Inferior parietal cortex (tissue), 1 donor: Measurements from ENCODE around the gene ANKS1A.

Source experiments
- DNase-seq: peaks from one replicate; pipeline ENCODE4 v3.0.0-alpha.2; 2016; ENCODE audit errors: extremely low spot score

The ANKS1A gene

DNA sequence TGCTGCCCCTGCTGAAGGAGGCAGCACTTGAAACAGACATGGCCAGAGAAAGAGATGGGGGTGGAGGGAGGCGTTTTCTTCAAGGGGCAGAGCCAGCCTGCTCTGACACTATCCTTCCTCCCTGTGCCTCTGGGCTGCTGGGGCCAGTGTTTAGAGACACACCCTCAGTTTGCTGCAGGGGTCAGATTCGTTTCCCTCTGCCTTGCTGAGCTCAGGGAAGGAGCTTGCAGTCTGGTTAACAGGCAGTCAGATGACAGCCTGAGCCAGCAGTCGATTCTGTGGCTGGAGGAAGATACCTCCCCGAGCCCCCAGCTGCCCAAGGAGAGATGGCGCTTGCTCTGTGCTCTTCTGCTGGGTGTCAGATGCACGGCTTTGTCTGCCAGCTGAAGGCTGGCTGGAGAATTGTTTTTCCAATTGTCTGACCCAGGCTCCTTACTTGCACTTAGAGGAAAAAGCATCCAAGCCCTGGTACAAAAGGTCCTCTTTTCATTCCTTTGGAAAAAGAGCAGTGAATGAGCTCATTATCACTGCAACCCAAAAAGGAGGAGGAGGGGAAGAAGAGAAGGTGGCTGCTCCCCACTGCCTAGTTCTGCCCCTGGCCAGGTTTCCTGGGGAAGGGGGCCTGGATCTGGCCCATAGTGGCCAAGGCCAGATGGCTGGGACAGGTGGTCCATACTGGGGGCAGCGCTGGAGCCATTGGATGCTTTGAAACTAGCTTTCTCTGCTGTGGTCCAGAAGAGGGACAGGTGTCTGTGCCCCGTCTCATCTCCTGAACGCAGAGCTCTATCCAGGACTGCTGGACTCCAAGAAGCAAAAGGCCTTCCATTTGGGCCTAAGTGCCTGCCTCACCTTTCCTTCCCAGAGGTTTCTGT is 163.9 kb downstream of the ANKS1A start:
- DNase-seq = peak; percentile 58

DNA sequence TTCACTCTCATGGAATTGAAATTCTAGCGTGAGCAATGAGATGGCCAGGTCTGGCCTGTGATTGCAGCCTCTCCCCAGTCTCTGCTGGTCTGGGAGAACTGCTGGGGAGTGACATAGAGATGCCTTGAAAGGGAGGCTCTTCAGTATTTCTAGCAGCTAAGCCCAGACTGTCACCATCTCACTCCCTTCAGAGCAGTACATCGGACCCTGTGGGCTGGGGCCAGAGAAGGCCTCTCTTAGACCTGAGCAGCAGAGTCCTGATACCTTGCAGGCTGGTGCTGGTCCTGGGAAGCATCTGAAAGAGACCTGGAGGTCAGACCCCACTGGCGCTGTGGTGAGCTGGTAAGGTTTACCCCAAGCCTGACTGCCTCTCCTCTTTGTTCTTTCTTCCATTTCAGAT is 164.6 kb downstream of the ANKS1A start:
- no peak for DNase-seq

DNA sequence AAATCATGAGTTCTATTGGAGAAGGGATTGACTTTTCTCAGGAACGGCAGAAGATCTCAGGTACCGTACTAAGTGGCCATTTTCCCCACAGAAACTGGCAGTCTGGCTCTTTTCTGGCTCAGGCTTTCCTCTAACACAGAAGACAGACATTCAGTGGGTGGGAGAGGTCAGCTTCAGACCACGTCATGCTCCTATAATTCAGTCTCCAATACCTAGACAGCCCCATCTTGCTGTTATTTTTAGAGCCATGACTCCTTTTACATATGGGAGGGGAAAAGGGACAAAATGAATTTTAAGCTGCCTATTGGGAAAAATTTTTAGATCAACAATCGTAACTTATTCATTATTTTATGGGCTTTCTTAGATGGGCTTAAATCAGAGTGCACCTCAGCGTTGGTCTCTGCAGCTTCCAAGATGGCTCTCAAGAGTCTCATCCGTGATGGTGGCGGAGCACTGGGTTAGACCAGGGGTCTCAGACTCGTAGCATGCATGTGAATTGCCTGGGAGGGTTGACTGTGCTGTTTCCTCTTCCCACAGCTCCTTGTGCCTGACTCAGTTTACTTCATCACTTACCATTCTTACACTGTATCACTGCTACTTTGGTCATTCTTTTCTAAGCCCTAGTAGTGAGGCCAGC is 165.2 kb downstream of the ANKS1A start:
- no peak for DNase-seq

DNA sequence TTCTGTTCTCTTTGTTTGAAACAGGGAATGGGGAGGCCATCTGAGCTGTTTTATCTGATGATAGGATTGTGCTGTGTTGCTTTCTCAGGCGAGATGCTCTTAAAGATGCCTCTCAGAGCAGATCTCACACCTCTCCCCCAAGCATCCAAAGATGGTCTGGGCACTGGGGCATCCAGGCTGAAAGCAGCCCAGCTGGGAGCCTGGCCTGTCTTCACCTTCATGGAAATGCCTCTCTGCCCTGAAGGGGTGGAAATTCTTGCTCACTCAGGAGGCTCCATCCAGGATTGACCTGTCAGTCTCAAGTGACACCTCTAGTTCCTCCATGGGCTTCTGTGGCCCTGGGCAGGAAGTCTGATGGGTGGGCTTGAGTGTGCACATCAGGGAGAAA is 165.7 kb downstream of the ANKS1A start:
- no peak for DNase-seq

DNA sequence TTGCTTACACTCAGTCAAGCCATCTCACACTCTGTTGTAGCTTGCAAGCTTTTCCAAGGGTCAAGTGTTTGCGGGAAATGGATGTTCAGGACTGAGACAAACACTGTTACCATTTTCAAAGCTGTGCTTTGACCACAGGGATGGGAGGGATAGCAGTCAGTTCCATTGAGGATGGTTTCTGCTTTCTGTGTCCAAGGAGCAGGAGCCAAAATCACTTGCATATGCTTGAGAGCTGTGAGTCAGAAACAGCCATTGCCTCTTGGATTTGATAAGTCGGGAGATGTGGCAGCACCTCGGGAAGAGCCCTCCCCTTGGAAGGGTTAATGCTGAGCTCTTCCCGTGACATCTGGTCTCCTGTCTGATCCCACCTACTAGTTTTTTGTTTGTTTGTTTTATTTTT is 166.8 kb downstream of the ANKS1A start:
- no peak for DNase-seq

DNA sequence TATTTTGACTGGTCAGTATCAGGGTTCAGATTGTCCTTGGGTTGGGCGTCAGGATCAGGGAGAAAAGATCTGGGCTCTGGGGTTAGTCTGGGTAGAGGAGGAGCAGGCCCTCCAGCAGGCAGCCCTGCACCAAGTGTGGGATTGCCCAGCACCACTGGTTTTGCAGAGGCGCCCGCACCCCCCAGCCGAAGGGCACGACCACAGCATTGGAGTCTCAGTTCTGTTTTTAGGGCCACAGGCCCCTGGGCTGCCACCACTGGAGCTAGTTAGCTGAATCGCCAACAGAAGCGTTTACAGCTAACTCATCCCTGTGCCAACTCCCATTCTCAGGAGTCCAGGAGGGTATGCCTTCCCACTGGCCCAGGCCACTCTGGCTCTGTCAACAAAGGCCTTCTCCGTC is 167.9 kb downstream of the ANKS1A start:
- DNase-seq = no peak

DNA sequence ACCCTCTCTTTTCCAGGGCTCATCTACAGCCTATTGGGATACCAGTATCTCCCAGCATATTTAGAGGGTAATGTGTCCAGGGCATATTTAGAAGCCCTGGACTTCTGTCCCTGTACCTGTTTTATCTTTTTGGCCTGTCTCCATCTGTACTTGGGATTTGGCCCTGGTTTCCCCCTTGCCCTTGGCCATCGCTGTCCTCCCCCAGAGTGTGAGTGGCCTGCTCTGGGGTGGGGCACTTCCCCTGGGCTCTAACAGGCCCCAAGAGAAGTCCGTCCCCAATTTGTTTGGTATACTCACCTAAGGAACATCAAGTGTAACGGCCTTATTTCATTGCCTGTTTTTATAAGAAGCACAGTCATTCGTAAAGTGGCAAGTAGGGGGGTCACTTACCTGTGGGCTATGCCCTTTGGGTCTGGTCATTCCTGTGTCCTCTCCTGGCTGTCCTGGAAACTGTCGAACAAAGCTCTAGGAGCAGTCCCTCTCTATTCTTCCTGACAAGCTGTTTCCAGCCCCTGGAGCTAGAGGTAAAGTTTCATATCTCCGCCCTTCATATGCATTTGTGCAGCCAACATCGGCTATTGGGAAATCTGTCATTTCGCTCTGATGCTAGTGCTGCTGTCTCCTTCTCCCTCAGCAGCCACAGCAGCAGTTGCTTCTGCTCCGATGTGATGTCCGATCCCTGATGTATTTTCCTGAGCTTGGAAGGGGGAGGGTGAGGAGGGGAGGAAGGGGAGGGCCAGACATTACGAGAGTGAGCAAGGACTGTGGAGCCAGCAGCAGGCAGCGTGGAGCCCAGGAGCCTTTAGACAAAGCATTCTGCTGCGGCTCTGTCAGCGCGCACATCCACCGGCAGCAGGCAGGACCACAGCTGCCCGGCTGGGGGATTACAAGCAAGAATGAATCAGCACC is 168.6 kb downstream of the ANKS1A start:
- no peak for DNase-seq

DNA sequence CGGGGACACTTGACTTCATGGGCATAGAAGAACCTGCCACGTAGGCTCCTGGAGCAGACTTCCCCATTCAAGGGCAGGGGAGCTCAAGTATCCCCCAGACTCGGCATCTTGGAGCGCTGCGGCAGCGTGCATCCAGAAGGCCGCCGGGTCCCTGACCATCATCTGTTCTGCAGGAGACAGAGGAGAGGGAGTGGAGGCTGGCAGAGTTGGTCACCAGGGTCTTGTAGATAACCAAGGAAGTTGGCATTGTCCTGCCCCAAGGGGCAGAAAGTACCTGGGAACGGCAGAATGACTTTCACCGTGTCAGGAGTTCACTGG is 169.3 kb downstream of the ANKS1A start:
- no peak for DNase-seq

DNA sequence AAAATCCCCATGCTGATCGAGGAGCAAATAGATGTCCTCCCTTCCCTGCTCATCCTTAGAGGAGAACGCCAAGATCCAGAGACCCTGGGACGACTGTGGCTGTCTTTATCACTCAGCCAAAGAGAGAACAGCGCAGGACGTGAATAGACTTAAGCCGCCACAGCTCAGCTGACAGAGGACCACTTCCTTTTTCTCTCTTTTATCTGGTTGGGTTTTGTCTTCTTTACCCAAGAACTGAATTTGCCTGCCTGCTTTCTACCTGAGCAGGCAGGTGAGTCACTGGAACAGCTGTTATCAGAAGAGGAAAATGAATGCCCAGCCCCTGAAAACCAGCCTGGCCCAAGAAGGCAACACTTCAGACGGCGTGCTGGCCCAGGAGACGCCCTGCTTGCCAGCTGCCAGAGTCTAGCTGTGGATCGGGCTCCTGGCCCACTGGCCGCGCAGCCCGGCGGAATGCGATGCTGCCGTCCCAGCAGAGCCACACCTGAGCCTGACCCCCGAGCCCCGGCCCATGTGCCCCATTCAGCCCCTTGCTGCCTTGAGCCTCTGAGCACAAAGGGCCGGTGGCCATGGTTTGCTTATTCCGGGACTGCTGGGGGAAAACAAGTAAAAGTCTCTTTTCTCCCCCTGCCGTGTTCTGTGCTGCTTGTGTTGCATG is 169.9 kb downstream of the ANKS1A start:
- no peak for DNase-seq

DNA sequence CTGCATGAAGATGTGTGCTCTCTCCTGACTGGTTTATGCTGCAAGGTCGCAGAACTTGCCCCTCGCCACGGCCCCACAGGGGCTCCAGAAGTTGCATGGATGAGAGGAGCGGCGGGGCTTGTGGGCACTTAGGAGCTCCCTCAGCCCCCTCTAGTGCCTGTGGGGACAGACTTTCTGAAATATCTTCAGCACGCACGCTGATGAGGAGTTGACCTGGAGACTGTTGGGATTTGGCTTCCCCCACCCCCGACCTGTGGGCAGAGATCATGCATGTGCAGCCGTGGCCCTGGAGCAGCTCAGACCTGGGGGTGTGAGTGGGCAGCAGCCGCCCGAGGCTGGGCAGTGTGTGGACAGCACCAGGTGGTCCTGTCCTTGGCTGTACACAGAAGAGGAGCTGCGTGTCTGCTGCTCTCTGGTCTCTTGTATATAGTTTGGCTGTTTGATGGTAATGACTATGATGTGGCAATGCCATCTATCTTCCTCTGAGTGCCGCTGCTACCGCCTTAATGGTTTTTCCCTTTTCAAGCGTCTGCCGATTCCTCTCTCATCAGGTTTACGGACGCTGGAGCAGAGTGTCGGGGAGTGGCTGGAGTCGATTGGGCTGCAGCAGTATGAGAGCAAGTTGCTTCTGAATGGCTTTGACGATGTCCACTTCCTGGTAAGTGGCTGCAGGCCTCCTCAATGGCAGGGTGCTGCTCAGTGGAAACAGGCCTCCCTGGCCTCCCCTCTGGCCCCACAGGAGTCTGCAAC is 170.7 kb downstream of the ANKS1A start:
- DNase-seq = no peak

DNA sequence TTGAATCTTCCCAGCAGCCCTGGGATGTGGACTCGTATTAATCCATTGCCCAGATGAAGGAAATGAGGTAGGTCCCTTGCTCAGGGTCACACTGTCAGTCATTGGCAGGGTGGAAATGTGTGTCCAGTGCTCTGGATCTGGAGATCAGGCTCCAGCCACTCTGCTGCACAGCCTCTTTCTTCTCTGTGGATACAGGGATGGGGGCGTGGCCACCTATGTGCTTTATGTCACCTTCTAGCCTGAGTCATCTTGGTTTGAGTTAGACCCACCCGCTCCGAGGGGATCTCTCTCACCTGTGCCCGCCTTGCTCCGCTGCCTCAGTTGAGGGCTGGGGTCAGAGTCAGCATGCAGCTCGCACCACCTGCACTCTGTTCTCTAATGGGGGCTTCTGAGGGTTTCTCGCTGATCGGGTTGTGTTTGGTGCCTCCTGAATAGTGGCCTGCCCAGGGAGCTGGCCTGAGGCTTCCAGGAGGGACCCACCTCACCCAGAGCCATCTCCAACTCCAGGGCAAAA is 172.1 kb downstream of the ANKS1A start:
- DNase-seq = no peak

DNA sequence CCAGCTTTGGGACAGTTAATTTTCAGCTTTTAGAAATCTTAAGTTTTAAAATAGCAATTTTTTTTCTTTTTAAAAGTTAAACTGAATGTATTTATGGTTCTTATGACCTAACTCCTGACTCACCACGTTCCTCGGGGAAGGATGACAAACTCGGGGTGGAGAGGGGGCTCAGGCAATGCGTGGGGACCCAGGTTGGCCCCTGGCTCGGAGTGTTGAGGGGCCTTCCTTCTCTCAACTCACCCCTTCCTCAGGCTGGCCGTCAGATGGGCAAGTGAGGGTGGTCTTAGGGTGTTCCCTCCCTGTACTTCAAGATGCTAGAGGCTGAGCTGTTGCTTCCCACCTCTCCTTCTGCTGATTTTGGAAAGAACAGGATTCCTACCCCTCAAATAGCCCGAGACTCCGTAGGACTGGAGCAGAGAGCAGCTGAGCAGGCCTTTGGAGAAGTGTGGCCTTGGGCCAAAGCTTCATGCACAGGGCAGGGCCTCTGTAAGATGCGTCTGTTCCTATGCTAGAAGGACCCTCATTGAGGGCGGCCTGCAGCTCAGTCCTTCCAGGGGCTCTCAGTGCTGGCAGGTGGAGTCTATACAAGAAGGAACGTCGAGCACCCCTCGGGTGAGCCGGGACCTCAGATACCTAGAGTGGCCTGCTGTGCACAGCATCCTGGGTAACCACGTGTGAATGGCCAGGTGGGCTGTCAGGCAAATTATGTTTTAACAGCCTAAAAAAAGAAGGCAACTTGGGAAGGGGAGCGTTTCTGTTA is 172.8 kb downstream of the ANKS1A start:
- DNase-seq = no peak

DNA sequence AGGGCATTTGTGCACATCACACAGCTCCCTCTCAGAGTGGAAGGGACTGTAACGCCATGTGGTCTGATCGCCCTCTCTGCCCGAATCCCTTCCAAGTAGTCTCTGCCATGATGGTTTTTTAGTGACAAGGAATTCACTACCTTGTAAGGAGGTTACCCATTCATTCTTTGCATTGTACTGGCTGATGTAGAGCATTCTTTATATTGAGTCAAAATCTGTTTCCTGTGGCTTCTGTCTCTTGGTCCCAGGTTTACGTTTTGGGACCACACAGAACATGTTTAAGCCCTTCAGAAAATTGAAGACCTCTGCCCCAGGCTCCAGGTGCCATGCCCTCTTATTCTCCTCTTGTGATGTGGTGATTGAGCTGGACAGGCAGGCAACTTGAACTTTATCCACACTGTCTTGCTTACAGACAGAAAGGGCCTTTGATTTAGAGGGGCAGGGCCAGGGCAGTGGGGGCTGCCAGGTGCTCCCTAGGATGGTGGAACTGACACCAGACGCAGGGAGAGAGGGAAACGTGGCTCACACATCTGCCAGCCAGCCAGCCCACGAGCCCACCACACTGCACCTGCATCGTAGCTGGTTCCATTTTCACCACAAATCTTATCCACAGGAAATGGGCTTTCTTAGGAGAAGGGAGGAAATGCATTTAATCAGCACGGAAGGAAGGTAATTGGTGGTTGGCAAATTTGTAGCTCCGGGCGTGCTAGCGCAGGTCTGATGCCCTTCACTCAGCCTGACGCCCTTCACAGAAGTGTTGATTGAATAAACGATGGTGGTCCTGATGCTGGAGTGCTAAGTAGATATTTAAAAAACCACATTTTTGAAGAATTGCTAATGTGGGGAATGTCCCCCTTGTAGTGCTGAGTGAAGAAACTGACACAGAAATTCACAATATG is 173.9 kb downstream of the ANKS1A start:
- no peak for DNase-seq

DNA sequence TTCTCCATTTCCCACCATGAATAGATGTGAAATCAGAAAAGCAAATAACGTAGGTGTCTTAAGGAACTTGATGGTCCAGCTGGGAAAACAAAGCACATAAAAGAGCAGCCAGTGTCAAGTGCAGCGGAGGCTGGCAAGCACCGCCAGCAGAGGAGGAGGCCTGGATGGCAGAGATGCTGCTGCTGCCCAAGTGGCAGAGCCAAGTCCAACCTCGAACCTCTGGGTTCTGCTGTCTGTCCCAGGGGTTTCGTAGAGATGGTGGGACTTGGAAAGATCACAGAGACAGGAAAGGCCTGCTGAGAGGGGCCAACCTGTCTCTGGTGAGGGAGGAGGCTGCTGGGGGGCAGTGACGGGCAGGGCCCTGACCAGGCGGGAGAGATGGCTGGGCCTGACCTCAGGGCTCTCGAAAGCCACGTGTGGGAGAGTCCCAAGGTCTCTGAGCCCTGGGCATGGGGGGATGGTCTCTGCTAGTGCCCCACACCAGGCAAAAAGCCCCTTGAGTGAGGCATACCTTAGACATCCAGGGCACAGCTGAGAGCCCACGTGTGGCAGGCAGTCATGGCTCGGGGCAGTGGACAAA is 174.7 kb downstream of the ANKS1A start:
- DNase-seq = no peak

DNA sequence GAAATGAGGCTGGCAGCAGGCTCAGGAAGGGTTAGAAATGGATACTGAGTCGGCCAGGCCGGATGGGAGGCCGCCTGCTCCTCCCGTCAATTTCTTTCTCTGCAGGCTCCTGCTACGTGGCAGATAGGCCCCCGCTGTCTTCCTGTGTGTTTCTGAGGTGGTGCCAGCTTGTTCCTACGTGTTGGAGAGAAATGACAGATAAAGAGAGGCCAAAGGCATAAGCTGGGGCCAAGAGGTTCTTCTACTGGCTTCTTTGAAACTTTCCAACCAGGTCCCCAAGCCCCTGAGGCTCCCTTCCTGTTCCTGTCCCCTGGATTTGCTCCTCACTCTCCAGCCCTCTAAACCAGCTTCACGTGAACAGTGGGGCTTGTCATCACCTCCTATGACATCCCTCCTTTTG is 175.2 kb downstream of the ANKS1A start:
- DNase-seq = no peak

DNA sequence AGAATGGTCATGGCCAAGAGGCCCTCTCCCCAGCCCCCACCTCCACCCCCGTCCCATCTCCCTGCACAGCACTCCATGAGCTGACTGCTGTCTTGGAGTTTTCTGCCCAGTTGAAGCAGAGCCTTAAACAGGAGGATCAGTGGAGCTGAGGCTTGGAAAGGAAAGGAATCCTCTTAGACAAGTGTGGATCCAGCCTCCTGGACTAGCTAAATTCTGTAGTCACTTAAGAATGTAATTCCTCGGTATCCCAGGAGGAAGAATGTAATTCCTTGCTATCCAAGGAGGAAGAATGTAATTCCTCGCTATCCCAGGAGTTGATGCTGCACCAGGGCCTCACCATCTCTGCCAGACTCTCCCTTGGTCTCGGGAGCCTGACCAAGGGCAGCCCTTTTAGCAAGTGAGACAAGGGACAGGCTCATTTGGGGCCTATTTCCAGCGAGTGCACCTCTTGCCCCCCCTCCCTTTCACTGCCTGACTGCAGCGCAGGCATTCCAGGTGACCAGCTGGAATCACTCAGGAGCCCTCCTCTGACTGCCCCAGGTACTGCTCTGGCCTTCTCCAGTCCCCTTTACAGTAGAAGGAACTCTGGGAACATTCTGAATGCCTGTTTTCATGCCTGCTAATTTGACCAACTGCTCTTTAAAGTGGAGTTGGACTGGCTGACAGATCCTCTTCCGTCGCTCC is 175.8 kb downstream of the ANKS1A start:
- no peak for DNase-seq

DNA sequence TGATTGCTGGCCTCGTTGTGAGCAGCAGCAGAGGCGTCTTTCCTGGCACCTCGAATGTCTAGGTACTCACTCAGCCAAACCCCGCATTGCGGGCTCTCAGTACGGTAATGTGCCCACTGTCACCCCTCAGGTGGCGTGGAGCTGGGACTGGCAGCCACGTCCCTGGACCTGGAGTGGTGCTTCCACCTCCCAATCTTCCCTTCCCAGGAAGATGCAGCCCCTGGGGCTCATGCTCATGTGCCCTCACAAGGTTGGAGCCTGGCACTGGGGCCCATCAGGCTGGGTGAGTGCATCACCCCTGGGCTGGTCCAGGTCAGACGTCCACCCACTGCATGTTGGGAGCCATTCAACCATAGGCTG is 176.4 kb downstream of the ANKS1A start:
- DNase-seq = no peak

DNA sequence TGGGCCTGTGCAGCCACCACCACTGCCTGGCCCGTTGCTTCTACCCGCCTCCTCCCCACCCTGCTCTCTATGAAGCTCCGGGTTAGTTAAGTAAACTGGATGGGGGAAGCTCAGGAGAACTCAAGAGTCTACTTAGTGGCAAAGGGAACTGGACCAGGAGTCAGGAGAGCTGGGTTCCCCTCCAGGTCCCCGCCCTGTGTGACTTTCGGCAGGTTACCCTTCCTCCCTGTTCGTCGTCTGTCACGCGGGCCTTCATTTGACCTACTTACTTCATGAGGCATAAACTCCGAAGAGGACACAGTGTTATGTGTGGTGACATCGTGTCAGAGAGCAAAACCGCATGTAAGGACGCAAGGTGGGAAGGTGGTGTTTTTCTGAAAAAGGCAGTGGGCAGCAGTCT is 176.8 kb downstream of the ANKS1A start:
- DNase-seq = no peak
